ENCODE measurements around the gene SMCP.

The SMCP gene

DNA sequence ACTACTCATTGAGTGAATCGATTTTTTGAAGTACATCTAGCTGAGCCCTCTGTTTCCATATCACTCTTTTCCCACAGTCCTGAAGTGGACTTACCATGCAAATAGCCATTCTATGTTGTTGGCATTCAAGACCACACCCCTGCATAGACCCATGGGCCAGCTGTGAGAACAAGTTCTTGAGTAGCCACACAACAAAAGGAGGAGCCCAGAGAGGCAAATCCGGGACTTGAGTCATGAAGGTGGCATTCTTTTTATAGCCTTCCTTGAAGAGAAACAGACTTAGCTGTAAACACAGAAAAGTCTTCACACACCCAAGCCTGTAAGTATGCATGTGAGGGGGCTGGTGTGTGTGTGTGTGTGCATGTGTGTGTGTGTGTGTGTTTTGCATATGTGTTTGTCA lies 55.1 kb downstream of the SMCP start:
- no peaks in the 10 kb centered on the region for H3K9me3 ChIP-seq (ENCODE audit: insufficient read depth, low read length)
- no peaks in the 10 kb centered on the region for H4K20me1 ChIP-seq (ENCODE audit: insufficient read depth, low read length)
- no peaks in the 10 kb centered on the region for H3K79me2 ChIP-seq (ENCODE audit: low read length)
- peaks cover 49% of the 10 kb centered on the region for H3K27me3 ChIP-seq (ENCODE audit: low read depth, low read length)
- TF ChIP-seq, protein P1, sequence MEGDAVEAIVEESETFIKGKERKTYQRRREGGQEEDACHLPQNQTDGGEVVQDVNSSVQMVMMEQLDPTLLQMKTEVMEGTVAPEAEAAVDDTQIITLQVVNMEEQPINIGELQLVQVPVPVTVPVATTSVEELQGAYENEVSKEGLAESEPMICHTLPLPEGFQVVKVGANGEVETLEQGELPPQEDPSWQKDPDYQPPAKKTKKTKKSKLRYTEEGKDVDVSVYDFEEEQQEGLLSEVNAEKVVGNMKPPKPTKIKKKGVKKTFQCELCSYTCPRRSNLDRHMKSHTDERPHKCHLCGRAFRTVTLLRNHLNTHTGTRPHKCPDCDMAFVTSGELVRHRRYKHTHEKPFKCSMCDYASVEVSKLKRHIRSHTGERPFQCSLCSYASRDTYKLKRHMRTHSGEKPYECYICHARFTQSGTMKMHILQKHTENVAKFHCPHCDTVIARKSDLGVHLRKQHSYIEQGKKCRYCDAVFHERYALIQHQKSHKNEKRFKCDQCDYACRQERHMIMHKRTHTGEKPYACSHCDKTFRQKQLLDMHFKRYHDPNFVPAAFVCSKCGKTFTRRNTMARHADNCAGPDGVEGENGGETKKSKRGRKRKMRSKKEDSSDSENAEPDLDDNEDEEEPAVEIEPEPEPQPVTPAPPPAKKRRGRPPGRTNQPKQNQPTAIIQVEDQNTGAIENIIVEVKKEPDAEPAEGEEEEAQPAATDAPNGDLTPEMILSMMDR (IDR thresholded peaks at IDR 0.05; ENCODE audit: low read depth, low read length): no peak
- TF ChIP-seq EZH2phosphoT487 (IDR thresholded peaks at IDR 0.05; ENCODE audit: low read depth): no peak
- no peak overlapping the region for H3K4me2 ChIP-seq (ENCODE audit: low read length)
- H3K9ac ChIP-seq (ENCODE audit: low read length): no peak overlapping the region
- H2AFZ ChIP-seq (ENCODE audit: low read depth, low read length): no peak overlapping the region
- no peak overlapping the region for H3K4me3 ChIP-seq (ENCODE audit: low read length)
- no peaks in the 10 kb centered on the region for H3K36me3 ChIP-seq (replicated peaks; ENCODE audit: low read depth, low read length)
- H3K27ac ChIP-seq (ENCODE audit: low read length): no peak overlapping the region
- H3K4me1 ChIP-seq (ENCODE audit: low read length): no peaks in the 10 kb centered on the region
